ENCODE results near the gene ARID1B.

ARID1B gene

GRCh38 chr6:156905801-156906200 lies 128.6 kb downstream of the ARID1B start:
- POLR2A ChIA-PET = no interaction called here
- DNase-seq (ENCODE audit: extremely low spot score) = no peak
- TF ChIP-seq CTCF (IDR thresholded peaks at IDR 0.05; ENCODE audit: control extremely low read depth, extremely low read depth, low read depth, missing control alignments) = no peak
- CTCF ChIA-PET = interaction anchor here (1.2 kb wide), 1 partner anchor 29 kb away, joined by 4 read pairs; no protein-coding TSS in a partner anchor

- TF ChIP-seq CTCF (IDR thresholded peaks at IDR 0.05; ENCODE audit: control extremely low read depth, extremely low read depth, low read depth, missing control alignments) = no peak
- CTCF ChIA-PET = interaction anchor here (1.2 to 1.8 kb wide), 3 partner anchors 9 to 29 kb away, joined by 3 to 4 read pairs (median 4); no protein-coding TSS in a partner anchor
Observed at GRCh38 chr6:156906451-156906850, 129.3 kb downstream of the ARID1B start.

GRCh38 chr6:156909212-156910010 lies 132.2 kb downstream of the ARID1B start:
- ChIA-PET CTCF (interaction anchor here (0.6 to 1.4 kb wide), 7 partner anchors 8 to 24 kb away, joined by 3 to 5 read pairs (median 3); no protein-coding TSS in a partner anchor), POLR2A (no interaction called here)
- no peak for DNase-seq (ENCODE audit: extremely low spot score)
- TF ChIP-seq CTCF (IDR thresholded peaks at IDR 0.05; ENCODE audit: control extremely low read depth, extremely low read depth, low read depth, missing control alignments) = no peak

More at GRCh38 chr6:156906451-156906850, 129.3 kb downstream of the ARID1B start:
- DNase-seq (ENCODE audit: extremely low spot score) = no peak
- POLR2A ChIA-PET = no interaction called here

- DNase-seq (ENCODE audit: extremely low spot score) = no peak
- POLR2A ChIA-PET = no interaction called here
- no peak for TF ChIP-seq CTCF (IDR thresholded peaks at IDR 0.05; ENCODE audit: control extremely low read depth, extremely low read depth, low read depth, missing control alignments)
- CTCF ChIA-PET = interaction anchor here (0.6 to 1.4 kb wide), 8 partner anchors 8 to 35 kb away, joined by 3 to 5 read pairs (median 3); no protein-coding TSS in a partner anchor
Observed at GRCh38 chr6:156910011-156910334, 132.8 kb downstream of the ARID1B start.

- POLR2A ChIA-PET = interaction anchor here (0.7 kb wide), 1 partner anchor 21 kb away, joined by 4 read pairs; no protein-coding TSS in a partner anchor
Observed at GRCh38 chr6:156910938-156911337, 133.8 kb downstream of the ARID1B start.

GRCh38 chr6:156911581-156911980 lies 134.4 kb downstream of the ARID1B start:
- no peak for TF ChIP-seq CTCF (IDR thresholded peaks at IDR 0.05; ENCODE audit: control extremely low read depth, extremely low read depth, low read depth, missing control alignments)
- no peak for DNase-seq (ENCODE audit: extremely low spot score)
- CTCF ChIA-PET = interaction anchor here (1.1 to 1.4 kb wide), 3 partner anchors 28 to 134 kb away, joined by 3 to 4 read pairs (median 3); no protein-coding TSS in a partner anchor
- POLR2A ChIA-PET = interaction anchor here (0.6 kb wide), 1 partner anchor 60 kb away, joined by 3 read pairs; no protein-coding TSS in a partner anchor

More at GRCh38 chr6:156910938-156911337, 133.8 kb downstream of the ARID1B start:
- no peak for TF ChIP-seq CTCF (IDR thresholded peaks at IDR 0.05; ENCODE audit: control extremely low read depth, extremely low read depth, low read depth, missing control alignments)
- no peak for DNase-seq (ENCODE audit: extremely low spot score)
- CTCF ChIA-PET = interaction anchor here (1.0 to 1.4 kb wide), 7 partner anchors 11 to 135 kb away, joined by 3 to 5 read pairs (median 3); no protein-coding TSS in a partner anchor

All from GM10248 (cell line).